NB4 (cell line): ENCODE measurements around the gene ALKBH3.

ENCODE experiments used
- DNase-seq: peaks from one replicate; pipeline ENCODE4 v3.0.0; 2010; ENCODE audit warnings: low read depth
- H3K4me3 ChIP-seq: one replicate; pipeline ENCODE4 v1.5.1; 2011; ENCODE audit warnings: mild to moderate bottlenecking, low read depth, low read length, moderate library complexity
- MYC ChIP-seq: IDR thresholded peaks from 2 replicates; pipeline ENCODE4 v1.6.1; 2011; ENCODE audit warnings: low read depth, low read length
- POLR2A ChIP-seq: IDR thresholded peaks from 2 replicates; pipeline ENCODE4 v1.6.1; 2011; ENCODE audit warnings: mild to moderate bottlenecking; ENCODE audit not compliant: insufficient read length; ENCODE audit errors: extremely low read depth
- TF ChIP-seq, protein P1 (sequence below): IDR thresholded peaks from 2 replicates; pipeline ENCODE4 v1.6.1; 2011; ENCODE audit warnings: low read depth, low read length
- TF ChIP-seq, protein P2 (sequence below): IDR thresholded peaks from one replicate; pipeline ENCODE4 v1.5.1; 2012; ENCODE audit warnings: low read depth, low read length

The ALKBH3 gene

GRCh38 chr11:43924112-43924855 lies 43.7 kb downstream of the ALKBH3 start:
- TF ChIP-seq MYC (no peak), POLR2A (no peak)
- no peak overlapping the region for H3K4me3 ChIP-seq
- no peak for DNase-seq

GRCh38 chr11:43925063-43925931 lies 44.7 kb downstream of the ALKBH3 start:
- TF ChIP-seq, protein P1, sequence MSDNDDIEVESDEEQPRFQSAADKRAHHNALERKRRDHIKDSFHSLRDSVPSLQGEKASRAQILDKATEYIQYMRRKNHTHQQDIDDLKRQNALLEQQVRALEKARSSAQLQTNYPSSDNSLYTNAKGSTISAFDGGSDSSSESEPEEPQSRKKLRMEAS: no peak
- TF ChIP-seq POLR2A: no peak
- TF ChIP-seq, protein P2, sequence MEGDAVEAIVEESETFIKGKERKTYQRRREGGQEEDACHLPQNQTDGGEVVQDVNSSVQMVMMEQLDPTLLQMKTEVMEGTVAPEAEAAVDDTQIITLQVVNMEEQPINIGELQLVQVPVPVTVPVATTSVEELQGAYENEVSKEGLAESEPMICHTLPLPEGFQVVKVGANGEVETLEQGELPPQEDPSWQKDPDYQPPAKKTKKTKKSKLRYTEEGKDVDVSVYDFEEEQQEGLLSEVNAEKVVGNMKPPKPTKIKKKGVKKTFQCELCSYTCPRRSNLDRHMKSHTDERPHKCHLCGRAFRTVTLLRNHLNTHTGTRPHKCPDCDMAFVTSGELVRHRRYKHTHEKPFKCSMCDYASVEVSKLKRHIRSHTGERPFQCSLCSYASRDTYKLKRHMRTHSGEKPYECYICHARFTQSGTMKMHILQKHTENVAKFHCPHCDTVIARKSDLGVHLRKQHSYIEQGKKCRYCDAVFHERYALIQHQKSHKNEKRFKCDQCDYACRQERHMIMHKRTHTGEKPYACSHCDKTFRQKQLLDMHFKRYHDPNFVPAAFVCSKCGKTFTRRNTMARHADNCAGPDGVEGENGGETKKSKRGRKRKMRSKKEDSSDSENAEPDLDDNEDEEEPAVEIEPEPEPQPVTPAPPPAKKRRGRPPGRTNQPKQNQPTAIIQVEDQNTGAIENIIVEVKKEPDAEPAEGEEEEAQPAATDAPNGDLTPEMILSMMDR: no peak
- no peak for TF ChIP-seq MYC
- H3K4me3 ChIP-seq: no peak overlapping the region
- DNase-seq: no peak

DNA sequence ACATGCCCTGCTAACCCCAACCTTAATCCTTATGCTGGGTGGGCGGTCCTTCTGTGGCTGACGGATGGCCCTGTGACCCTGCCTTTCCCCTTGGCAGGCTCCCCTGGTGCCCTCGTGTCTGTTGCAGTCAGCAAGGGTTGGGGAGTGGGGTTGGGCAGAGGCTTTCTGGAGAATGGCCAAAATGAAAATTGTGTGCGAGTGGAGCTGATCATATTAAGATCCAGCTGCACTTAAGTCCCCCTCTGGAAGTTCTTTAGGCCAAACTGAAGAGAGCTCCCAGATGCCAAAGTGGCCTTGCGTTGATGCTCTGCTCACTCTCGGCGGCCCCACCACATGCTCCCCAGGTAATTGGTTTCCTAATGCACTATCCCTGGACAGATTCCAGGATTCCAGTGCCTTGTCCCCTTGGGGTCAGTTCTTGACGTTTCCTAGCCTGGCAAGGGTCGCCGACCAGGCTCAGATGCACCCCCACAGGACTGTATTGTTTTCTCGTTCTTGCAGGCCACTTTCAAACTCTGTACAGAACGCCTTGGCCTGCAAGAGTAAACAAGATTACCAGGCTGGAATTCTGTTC lies 45.4 kb downstream of the ALKBH3 start:
- TF ChIP-seq MYC: no peak
- TF ChIP-seq, protein P2: no peak
- TF ChIP-seq POLR2A: no peak
- DNase-seq: no peak
- H3K4me3 ChIP-seq: no peak overlapping the region

- DNase-seq: no peak
- TF ChIP-seq, protein P2: no peak
- TF ChIP-seq MYC (no peak), POLR2A (no peak)
- TF ChIP-seq, protein P1: no peak
- H3K4me3 ChIP-seq: no peak overlapping the region
Measured at GRCh38 chr11:43927070-43927469, 46.4 kb downstream of the ALKBH3 start.

DNA sequence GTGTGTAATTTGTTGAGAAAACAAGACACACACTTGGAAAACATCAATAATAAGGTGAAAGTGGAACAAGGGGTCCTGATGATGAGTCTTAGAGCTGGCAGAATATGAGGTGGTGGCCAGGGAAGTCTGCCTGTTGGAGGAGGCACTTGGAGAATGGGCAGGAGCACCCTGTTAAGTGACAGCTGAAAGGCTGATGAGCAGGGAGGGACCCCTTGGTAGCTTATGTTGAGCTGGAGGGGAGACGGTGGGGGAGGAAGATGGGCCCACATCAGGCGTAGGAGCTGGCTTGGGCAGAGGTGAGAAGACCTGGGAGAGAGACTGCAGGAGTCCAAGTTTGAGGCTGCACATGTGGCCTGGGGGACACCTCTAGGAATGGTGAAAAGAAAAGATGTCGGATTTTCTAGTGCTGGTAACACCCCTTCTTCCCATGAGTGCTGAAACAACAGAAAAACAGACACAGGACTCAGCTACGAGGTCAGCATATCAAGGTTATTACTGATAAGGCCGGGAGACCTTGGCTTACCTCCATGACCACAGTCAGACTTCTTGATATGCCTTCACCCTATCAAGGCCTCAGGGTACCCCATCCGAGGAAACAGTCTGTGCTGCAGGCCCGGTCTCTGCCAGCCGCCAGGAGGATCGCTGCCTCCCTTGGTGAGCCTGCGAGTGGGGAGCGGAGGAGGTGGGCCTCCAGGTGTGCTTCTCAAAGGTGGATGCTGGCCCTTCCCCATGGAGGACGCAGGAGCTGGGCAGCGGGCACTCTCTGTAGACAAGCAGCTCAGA lies 47.5 kb downstream of the ALKBH3 start:
- no peak overlapping the region for H3K4me3 ChIP-seq
- DNase-seq: no peak
- TF ChIP-seq MYC (no peak), POLR2A (no peak)
- TF ChIP-seq, protein P2: no peak
- TF ChIP-seq, protein P1: no peak
